Measurements from ENCODE around the gene ZNF501.

Gene ZNF501

GRCh38 chr3:44761101-44761423, 31.6 kb downstream of the ZNF501 start:
- H3K4me3 ChIP-seq (ENCODE audit: low read depth, low read length, poor library complexity, severe bottlenecking), result peak overlapping the region; percentile 95
- peak overlapping the region; percentile 82 for H3K4me2 ChIP-seq (ENCODE audit: low read length)
- peaks cover 26% of the 10 kb centered on the region for H3K9me3 ChIP-seq (ENCODE audit: low read length)
- H3K9me2 ChIP-seq (ENCODE audit: low read depth, low read length), result no peaks in the 10 kb centered on the region
- TF ChIP-seq CTCF (IDR thresholded peaks at IDR 0.05; ENCODE audit: low read length) (no peak), EZH2 (IDR thresholded peaks at IDR 0.05; ENCODE audit: borderline replicate concordance, low read length) (no peak)
- H4K20me1 ChIP-seq (ENCODE audit: insufficient read depth, low read length), result no peaks in the 10 kb centered on the region
- no peaks in the 10 kb centered on the region for H3F3A ChIP-seq (ENCODE audit: insufficient read depth, low read length)
- H3K9ac ChIP-seq (ENCODE audit: low read length), result peak overlapping the region; percentile 94
- H3K79me2 ChIP-seq (ENCODE audit: insufficient read depth, low read length), result peaks cover 48% of the 10 kb centered on the region
- no peak overlapping the region; the same call in 1 of the 2 replicates for H2AFZ ChIP-seq (ENCODE audit: low read length)
- H3K4me1 ChIP-seq (ENCODE audit: insufficient read depth, low read length, severe bottlenecking), result peaks cover 11% of the 10 kb centered on the region
- H3K27ac ChIP-seq (ENCODE audit: low read depth, low read length, poor library complexity, severe bottlenecking), result peak overlapping the region; percentile 56
- H3K36me3 ChIP-seq (ENCODE audit: insufficient read depth, low read length), result peaks cover 67% of the 10 kb centered on the region
- H3K27me3 ChIP-seq (ENCODE audit: insufficient read depth, low read length), result no peaks in the 10 kb centered on the region

GRCh38 chr3:44761424-44762169, 32.2 kb downstream of the ZNF501 start, which contains the start of the genes KIAA1143 and KIF15:
Gene KIAA1143 (minus strand): TSS chr3:44761619. CDS start chr3:44761602, 17 bp downstream.
Gene KIF15 (plus strand): TSS chr3:44761794. CDS start chr3:44761866, 72 bp downstream.
- Histone ChIP-seq H2AFZ (ENCODE audit: low read length) (peak within 1 kb of the TSS; percentile 32), H3K9me3 (ENCODE audit: low read length) (peaks cover 28% of the 10 kb centered on the region), H3K27me3 (ENCODE audit: insufficient read depth, low read length) (no peaks in the 10 kb centered on the region), H3F3A (ENCODE audit: insufficient read depth, low read length) (no peaks in the 10 kb centered on the region), H3K36me3 (ENCODE audit: insufficient read depth, low read length) (peaks cover 67% of the 10 kb centered on the region), H3K4me2 (ENCODE audit: low read length) (peak within 1 kb of the TSS; percentile 82), H3K4me3 (ENCODE audit: low read depth, low read length, poor library complexity, severe bottlenecking) (peak within 1 kb of the TSS; percentile 95), H3K4me1 (ENCODE audit: insufficient read depth, low read length, severe bottlenecking) (peaks cover 11% of the 10 kb centered on the region), H3K9me2 (ENCODE audit: low read depth, low read length) (no peaks in the 10 kb centered on the region), H4K20me1 (ENCODE audit: insufficient read depth, low read length) (no peaks in the 10 kb centered on the region), H3K27ac (ENCODE audit: low read depth, low read length, poor library complexity, severe bottlenecking) (peak within 1 kb of the TSS; percentile 56), H3K79me2 (ENCODE audit: insufficient read depth, low read length) (peaks cover 54% of the 10 kb centered on the region), H3K9ac (ENCODE audit: low read length) (peak within 1 kb of the TSS; percentile 94)
- TF ChIP-seq CTCF (IDR thresholded peaks at IDR 0.05; ENCODE audit: low read length) (peak; percentile 36; the same call in 1 of the 2 replicates), EZH2 (IDR thresholded peaks at IDR 0.05; ENCODE audit: borderline replicate concordance, low read length) (no peak)

GRCh38 chr3:44762170-44762677, 32.8 kb downstream of the ZNF501 start:
- Histone ChIP-seq H2AFZ (ENCODE audit: low read length) (peak overlapping the region; percentile 32; the same call in 1 of the 2 replicates), H3K9me2 (ENCODE audit: low read depth, low read length) (no peaks in the 10 kb centered on the region), H3K79me2 (ENCODE audit: insufficient read depth, low read length) (peaks cover 57% of the 10 kb centered on the region), H4K20me1 (ENCODE audit: insufficient read depth, low read length) (no peaks in the 10 kb centered on the region), H3K36me3 (ENCODE audit: insufficient read depth, low read length) (peaks cover 65% of the 10 kb centered on the region), H3K4me3 (ENCODE audit: low read depth, low read length, poor library complexity, severe bottlenecking) (peak overlapping the region; percentile 95), H3K4me2 (ENCODE audit: low read length) (peak overlapping the region; percentile 82), H3K9me3 (ENCODE audit: low read length) (peaks cover 24% of the 10 kb centered on the region), H3K27me3 (ENCODE audit: insufficient read depth, low read length) (no peaks in the 10 kb centered on the region), H3K9ac (ENCODE audit: low read length) (peak overlapping the region; percentile 94), H3K4me1 (ENCODE audit: insufficient read depth, low read length, severe bottlenecking) (peaks cover 11% of the 10 kb centered on the region), H3K27ac (ENCODE audit: low read depth, low read length, poor library complexity, severe bottlenecking) (peak overlapping the region; percentile 56), H3F3A (ENCODE audit: insufficient read depth, low read length) (no peaks in the 10 kb centered on the region)
- no peak for TF ChIP-seq EZH2 (IDR thresholded peaks at IDR 0.05; ENCODE audit: borderline replicate concordance, low read length)
- no peak for TF ChIP-seq CTCF (IDR thresholded peaks at IDR 0.05; ENCODE audit: low read length)
